ENCODE results near the gene CPA3.

DNA sequence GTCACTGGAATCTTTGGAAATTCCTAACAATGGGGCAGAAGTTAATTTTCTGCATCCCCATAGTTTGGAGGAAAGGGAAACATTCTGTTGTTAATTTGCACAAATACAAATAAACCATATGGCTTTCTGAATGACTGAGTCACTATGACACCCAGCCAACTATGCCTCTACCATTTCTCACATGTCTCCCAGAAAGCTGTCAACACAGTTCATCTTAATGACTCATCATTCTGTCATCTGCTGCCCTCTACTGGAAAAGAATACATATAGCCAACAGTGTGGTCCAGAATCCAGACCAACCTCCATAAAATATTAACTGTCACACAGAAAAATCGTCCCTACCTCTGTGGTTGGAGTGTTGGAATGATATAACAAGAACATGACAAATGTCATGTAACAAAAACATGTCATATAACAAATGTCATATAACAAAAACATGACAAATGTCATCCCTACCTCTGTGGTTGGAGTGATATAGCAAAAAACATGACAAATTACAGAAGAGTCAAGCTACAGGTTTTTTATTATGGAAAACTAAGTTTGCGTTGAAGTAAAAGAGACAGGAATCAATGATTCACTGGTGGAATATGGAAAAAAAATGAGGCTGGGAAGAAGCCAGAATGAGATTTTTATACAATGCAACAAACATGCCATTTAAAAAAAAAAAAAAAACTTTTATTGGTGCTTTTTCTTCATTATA lies 78.6 kb downstream of the CPA3 start:
- TF ChIP-seq, protein P1, sequence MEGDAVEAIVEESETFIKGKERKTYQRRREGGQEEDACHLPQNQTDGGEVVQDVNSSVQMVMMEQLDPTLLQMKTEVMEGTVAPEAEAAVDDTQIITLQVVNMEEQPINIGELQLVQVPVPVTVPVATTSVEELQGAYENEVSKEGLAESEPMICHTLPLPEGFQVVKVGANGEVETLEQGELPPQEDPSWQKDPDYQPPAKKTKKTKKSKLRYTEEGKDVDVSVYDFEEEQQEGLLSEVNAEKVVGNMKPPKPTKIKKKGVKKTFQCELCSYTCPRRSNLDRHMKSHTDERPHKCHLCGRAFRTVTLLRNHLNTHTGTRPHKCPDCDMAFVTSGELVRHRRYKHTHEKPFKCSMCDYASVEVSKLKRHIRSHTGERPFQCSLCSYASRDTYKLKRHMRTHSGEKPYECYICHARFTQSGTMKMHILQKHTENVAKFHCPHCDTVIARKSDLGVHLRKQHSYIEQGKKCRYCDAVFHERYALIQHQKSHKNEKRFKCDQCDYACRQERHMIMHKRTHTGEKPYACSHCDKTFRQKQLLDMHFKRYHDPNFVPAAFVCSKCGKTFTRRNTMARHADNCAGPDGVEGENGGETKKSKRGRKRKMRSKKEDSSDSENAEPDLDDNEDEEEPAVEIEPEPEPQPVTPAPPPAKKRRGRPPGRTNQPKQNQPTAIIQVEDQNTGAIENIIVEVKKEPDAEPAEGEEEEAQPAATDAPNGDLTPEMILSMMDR (IDR thresholded peaks at IDR 0.05), result peak; percentile 22 to 74 (median 56)
- TF ChIP-seq POLR2A (IDR thresholded peaks at IDR 0.05), result no peak

Data from esophagus squamous epithelium (tissue), 4 donors.